DMS153 treated with DMSO at 0.1 percent for 48 hours (cell line): ENCODE results near the gene ARHGAP36.

Experiments
- DNase-seq: peaks from one replicate; lab custom pipeline; 2025; ENCODE audit not compliant: unreplicated experiment; lab: John Stamatoyannopoulos, UW

Gene ARHGAP36

DNA sequence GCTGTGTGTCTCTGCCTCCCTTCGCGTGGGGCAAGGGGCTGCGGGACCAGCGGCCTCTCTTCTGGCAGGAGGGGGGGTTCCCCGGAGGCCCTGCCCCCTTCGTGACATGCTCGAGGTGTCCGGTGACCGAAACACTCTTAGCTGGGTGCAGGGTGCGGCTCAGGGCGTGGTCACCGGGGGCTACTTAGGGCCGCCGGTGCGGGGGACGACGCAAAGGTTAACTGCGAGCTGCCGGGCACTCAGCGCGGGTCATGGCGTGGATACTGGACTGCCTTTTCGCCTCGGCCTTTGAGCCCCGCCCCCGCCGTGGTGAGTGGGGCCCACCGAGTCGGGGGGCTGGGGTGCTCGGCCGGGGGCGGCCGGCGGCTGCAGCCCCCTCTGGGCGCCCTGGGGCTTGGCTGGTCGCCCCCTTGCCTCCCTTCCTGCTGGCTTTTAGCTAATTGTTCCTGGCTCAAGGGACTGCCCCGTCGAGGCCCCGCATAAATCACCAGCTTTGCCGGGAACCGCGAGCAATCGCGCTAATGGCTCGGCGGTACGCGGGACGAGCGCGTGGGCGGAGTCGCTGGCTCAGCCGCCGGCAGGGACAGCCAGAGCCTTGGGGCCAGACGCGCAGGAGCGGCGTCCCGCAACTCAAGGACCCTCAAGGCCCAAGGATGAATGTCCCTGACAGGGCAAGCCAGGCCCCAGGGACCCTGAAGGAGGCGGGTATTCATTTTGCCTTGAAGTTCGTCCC is at the start of gene ARHGAP36:
ARHGAP36 (plus strand) TSS at position 211 of the 733 bp plus-strand sequence. CDS start 23,320 bp downstream, outside the sequence.
- no peak for DNase-seq

DNA sequence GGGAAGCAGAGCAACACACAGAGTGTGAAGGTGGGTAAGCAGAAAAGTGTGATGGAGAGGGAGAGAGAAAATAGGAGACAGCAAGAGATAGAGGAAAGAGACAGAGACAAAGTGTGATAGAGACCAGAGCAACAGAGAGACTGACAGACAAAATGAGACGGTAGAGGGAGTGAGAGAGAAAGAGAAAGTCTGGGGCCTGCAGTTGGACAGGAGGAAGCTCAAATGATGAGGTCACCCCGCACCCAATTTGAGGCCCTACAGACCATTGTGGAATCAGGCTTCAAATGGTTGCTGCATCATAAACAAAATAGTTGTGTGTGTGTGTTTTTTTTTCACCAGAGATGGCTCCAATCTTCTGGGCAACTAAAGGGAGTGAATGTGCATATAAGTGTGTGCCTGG is 48.0 kb upstream of the ARHGAP36 start:
- no peak for DNase-seq

- DNase-seq: no peak
Measured at GRCh38 chrX:131025336-131025735, 32.8 kb upstream of the ARHGAP36 start.

GRCh38 chrX:131032354-131033230 is 25.6 kb upstream of the ARHGAP36 start:
- DNase-seq: no peak

DNA sequence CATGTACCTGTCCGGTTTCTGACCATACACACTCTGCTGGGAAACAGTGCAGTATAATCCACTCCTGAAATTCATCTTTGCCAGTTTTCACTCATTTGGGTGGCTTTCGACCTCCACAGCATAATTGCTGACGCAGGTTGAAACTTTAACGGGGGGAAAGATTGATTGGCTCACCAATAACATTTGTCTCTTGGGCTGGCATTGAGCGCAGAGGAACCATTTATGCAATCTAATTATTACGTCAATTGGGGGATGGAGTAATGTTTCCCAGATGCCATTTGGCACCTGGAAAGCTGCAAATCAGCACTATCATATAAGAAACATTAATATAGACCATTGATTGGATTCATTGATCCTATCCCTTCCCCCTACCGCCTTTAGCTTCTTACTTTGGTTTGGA is 24.1 kb upstream of the ARHGAP36 start:
- no peak for DNase-seq

GRCh38 chrX:131040781-131041180 is 17.4 kb upstream of the ARHGAP36 start:
- DNase-seq: no peak

DNA sequence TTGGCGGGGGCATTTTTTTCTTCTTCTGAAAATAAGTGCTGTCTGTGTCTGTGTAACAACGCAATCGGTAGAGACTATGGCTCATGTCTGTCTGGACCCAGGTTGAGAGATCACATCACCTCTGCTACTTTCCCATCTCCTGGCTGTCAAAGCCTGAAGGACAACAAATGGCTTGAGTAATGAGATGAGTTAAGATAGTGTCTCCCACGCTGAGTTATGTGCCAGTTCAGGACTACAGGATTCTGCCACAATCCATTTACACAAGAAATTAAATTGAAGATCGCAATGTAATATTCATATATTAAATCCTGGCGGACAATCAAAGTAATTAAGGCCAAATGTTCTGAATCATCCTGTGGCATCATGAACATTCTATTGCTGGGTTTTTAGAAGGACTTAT is 16.5 kb upstream of the ARHGAP36 start:
- DNase-seq: no peak

DNA sequence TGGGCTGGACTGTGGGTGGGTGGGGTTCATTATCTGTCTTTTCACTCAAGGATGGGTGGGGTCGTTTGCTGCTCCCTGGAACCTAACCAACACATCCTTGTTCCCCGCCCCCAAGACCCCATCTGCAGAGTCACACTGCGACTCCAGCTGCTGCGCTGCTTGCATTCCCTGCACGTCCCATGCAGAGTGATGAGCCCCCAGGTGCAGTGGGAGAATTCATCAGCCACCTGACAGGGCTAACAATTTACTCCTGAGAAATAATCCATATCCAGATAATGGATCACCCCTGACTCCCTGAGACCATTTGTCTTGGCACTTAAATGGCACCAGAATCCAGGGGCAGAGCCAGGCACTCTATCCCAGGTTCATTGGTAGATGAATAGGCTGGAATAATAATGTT is 12.4 kb upstream of the ARHGAP36 start:
- DNase-seq: no peak

GRCh38 chrX:131046596-131046995 is 11.6 kb upstream of the ARHGAP36 start:
- no peak for DNase-seq

DNA sequence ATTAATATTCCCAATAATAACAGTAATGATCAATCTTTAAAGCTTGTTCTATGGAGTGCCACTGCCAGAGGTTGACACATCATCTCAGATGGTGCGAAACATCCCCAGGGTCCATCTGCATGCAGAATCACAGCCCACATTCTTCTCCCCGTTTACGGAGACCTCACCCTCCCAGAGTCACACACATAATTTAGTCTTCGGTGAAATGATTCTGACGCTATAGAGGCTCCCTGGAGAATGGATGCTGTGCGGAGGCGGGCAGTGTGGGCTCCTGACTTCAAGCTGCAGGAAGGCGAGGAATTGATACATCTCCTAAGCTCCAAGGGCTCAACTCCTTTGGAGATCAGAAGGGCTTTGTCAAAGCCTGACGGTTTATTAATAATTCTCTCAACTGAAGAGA is 11.0 kb upstream of the ARHGAP36 start:
- DNase-seq: no peak

DNA sequence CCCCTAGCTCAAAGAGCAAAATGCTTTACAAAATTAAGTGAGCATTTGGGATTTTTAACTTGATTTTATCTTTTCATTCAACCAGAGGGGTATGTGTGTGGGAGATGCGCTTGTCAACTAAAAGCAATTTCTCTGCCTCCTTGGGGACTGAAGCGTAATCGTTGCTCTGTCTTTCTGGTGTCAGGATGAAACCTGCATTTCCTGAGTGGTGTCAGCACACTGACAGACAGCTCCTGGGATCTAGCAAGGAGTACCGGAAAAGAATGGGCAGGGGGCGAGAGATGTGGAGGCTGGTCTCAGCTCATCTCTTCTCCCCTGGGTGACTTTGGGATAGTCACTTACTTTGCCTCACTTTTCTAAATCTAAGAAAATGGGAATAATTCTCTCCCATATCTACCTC is 5.1 kb upstream of the ARHGAP36 start:
- DNase-seq: no peak

DNA sequence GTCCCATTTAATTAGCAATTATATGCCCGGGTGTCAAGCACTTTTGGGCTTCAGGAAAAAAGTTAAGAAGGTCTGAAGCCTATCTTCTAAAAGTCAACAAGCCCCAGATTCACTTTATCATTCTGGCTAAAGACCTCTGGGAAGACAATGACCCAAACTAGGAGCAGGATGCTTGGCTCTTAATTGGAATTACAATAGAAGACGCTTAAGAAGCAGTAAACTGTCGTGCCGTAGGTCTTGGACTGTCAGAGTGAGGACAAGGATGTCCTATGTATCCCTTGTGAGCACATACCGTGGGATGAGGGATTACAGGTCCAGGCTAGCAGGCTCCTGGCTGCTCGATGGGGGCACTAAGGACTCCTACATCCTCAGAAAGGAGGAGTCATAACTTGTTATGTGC is 3.2 kb upstream of the ARHGAP36 start:
- no peak for DNase-seq

- DNase-seq: no peak
Measured at GRCh38 chrX:131057706-131058105, 440 bp upstream of the ARHGAP36 start.

GRCh38 chrX:131059246-131059645 is 1.1 kb downstream of the ARHGAP36 start:
- no peak for DNase-seq

DNA sequence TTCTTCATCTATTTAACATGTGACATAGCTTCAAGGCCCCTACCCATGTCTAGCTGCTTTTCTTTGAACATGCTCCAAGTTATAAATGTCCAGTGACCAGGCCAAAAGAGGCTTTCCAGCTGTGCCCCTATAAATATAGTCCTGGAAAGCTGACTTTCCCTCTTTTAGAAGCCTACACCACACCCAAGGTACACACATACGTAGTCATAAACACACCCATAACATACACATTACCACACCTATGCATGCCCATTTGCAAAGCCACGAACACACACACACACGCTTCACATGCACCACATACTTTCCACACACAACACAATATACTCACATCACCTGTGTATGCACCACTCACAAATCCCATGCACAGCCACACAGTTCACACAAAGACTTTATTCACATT is 2.0 kb downstream of the ARHGAP36 start:
- no peak for DNase-seq

DNA sequence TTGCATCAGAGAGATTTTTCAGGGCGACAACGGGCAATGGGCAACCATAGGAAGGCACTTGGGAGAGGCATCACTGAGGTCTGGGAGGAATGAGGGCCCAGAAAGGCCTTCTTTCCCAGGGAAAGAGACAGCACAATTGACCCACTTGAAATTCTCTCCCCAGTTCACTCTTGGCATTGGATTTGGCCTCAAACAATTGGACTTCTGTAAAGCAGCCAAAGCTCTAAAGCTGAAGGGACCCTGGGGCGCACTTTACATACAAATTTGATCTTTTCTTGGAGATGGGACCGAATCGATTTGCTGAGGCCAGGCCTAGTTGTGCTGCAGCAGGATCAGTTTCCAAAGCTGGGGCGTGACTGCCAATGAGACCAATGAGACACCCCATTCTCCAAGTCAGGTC is 3.2 kb downstream of the ARHGAP36 start:
- DNase-seq: no peak

DNA sequence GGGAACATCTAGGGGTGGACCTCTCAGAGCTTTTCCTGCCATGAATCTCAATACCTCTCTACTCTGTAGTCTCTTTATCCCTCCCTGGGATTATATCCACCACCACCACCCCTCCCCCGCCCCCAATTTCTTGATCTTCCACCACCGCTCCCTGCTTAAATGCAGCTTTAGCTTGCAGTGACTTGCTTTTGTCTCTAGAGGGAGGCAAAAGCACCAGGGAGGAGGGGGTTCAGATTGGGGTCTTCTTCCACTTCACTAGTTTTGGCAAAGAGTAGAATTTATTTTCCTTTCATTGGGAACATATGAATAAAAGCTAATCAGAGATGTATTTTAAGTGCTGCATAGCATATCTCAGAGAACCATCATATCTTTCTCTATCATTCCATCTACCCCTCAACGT is 5.5 kb downstream of the ARHGAP36 start:
- no peak for DNase-seq

GRCh38 chrX:131066237-131066636 is 8.1 kb downstream of the ARHGAP36 start:
- no peak for DNase-seq

DNA sequence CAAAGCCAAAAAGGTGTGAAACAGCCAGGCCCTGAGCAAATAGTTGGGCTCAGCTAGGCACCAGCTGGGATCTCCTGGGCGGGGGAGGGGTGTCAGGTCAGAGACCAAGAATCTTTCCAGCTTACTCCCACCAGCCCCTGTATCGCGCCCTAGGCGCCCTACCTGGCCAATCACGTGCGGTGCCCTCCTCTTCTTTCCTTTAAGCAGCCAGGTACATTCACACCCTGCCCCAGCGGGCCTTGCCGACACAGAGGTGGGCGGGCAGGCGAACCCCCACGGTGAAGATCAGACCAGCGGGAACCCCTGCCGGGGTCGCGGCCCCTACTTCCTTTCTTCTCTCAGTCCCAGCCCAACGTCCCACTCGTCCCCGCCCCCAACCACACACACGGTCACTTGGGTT is 9.1 kb downstream of the ARHGAP36 start:
- DNase-seq: no peak

GRCh38 chrX:131067846-131068745 is 9.9 kb downstream of the ARHGAP36 start:
- no peak for DNase-seq
